Gastroesophageal sphincter (tissue), 4 donors: Measurements from ENCODE around the gene TAPT1. TPM values are rescaled to one million over a fixed set of nuclear protein-coding genes. Genes with fewer than 3 reads are reported as not detected.

Experiments used
- ATAC-seq: fragments of 150-250 bp; one replicate; pipeline ENCODE4 v1.9.1; 2016; ENCODE audit warnings: mild to moderate bottlenecking, moderate library complexity
- H3K27ac ChIP-seq, 4 donors: fragments of 200-600 bp; sonication (generic) in 3 of 4; 1 replicate in 3 of 4; 2 replicates in 1 of 4; pipeline ENCODE4 v1.5.1; 2016 to 2019
- H3K27me3 ChIP-seq: fragments of 200-600 bp; sonication (generic); one replicate; pipeline ENCODE4 v1.5.1; 2019
- H3K36me3 ChIP-seq, 2 donors: fragments of 200-600 bp; sonication (generic); one replicate each; pipeline ENCODE4 v1.5.1; 2019; ENCODE audit warnings: control low read depth in 1 of 2
- H3K4me1 ChIP-seq, 3 donors: fragments of 200-600 bp; sonication (generic); 1 replicate in 2 of 3; 2 replicates in 1 of 3; pipeline ENCODE4 v1.5.1; 2016 to 2019; ENCODE audit warnings: control low read depth in 2 of 3
- H3K4me3 ChIP-seq, 2 donors: fragments of 200-600 bp; sonication (generic); one replicate each; pipeline ENCODE4 v1.5.1; 2019; ENCODE audit warnings: mild to moderate bottlenecking in 1 of 2, moderate library complexity in 1 of 2
- H3K9me3 ChIP-seq, 3 donors: fragments of 200-600 bp; sonication (generic); one replicate each; pipeline ENCODE4 v1.5.1; 2017 to 2019; ENCODE audit warnings: control low read depth in 2 of 3
- EP300 ChIP-seq: sonication (generic); formaldehyde crosslinking; IDR thresholded peaks from one replicate; pipeline ENCODE4 v1.6.1; 2017; ENCODE audit warnings: antibody characterized with exemption, mild to moderate bottlenecking
- POLR2A ChIP-seq, 2 donors: fragments of 450-650 bp; IDR thresholded peaks; one replicate each; pipeline ENCODE4 v1.6.1; 2017; ENCODE audit warnings: antibody characterized with exemption in 2 of 2, mild to moderate bottlenecking in 2 of 2, moderate library complexity in 1 of 2
- POLR2AphosphoS5 ChIP-seq: sonication (generic); formaldehyde crosslinking; IDR thresholded peaks from one replicate; pipeline ENCODE4 v1.6.1; 2017; ENCODE audit warnings: antibody characterized with exemption
- WGBS, 2 donors: methylation state at CpG; one replicate each; pipeline ENCODE4 v1.1.5; 2018; ENCODE audit warnings: low coverage in 1 of 2; 5-methylcytosine and 5-hydroxymethylcytosine counted together
- total RNA-seq, 4 donors: library from RNA; depleted of rRNA; stranded (reverse); fragments of >200 nt; gene quantifications; one replicate each; pipeline ENCODE4 v1.1.0, GENCODE V29; 2016
- TF ChIP-seq, protein P1 (sequence below), 4 experiments: fragments of 200-600 bp in 2 of 4; fragments of 450-650 bp in 2 of 4; sonication (generic) in 1 of 4; IDR thresholded peaks; one replicate each; pipeline ENCODE4 v1.5.1; 2017 to 2019; ENCODE audit warnings: antibody characterized with exemption in 4 of 4, mild to moderate bottlenecking in 2 of 4, moderate library complexity in 2 of 4

Gene TAPT1
- total RNA-seq, 4 donors from 2014 or later: 29.9 to 40.4 (median 35.9) TPM

DNA sequence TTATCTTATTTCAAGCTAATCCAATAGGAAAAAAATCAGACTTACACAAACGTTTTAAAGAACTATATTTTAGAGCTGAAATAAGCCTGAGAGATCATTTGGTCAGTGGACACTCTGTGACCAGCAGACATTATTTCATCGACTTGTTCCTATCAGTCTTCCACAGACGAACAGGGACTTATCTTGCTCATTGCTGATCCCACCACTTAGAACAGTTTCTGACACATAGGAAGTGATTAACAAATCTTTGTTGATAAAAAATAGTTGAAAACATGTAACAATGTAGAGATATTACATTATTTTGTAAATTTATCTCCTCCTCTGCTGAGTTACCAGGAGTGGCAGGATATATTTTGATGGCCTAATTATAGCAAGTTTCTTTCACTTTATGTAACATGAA is 65.8 kb downstream of the TAPT1 start:
- no peak for TF ChIP-seq POLR2AphosphoS5
- TF ChIP-seq, protein P1, sequence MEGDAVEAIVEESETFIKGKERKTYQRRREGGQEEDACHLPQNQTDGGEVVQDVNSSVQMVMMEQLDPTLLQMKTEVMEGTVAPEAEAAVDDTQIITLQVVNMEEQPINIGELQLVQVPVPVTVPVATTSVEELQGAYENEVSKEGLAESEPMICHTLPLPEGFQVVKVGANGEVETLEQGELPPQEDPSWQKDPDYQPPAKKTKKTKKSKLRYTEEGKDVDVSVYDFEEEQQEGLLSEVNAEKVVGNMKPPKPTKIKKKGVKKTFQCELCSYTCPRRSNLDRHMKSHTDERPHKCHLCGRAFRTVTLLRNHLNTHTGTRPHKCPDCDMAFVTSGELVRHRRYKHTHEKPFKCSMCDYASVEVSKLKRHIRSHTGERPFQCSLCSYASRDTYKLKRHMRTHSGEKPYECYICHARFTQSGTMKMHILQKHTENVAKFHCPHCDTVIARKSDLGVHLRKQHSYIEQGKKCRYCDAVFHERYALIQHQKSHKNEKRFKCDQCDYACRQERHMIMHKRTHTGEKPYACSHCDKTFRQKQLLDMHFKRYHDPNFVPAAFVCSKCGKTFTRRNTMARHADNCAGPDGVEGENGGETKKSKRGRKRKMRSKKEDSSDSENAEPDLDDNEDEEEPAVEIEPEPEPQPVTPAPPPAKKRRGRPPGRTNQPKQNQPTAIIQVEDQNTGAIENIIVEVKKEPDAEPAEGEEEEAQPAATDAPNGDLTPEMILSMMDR (IDR thresholded peaks at IDR 0.05): no peak
- no peak for TF ChIP-seq EP300
- no peak for TF ChIP-seq POLR2A (IDR thresholded peaks at IDR 0.05)
- WGBS, 2 donors: 81 to 93% methylated on average over 3 of the region's 3 CpGs
- no peak overlapping the region for H3K27ac ChIP-seq
- H3K4me3 ChIP-seq: no peak overlapping the region
- H3K36me3 ChIP-seq: peaks cover 0 to 54% of the 10 kb centered on the region in 2 donors
- no peaks in the 10 kb centered on the region for H3K9me3 ChIP-seq
- ATAC-seq: no peak
- H3K27me3 ChIP-seq: no peaks in the 10 kb centered on the region
- H3K4me1 ChIP-seq: peaks cover 0 to 10% (median 0%) of the 10 kb centered on the region in 3 donors

DNA sequence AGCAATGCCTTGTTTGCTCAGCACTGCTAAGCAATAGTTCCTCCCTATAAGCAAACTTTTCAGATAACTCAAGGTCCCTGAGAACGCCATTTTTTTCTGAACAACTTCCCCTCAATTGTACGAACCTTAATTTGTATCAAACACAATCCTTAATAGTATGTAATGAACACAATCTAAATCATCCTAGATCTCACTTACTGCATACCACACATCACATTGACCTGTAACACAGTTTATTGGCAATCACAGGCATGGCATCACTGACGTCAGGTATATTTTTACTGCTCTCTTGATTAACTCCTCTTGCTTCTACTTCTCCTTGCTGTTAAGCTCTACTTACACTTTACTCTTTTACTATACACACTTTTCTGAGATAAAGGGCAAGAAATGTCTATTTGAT is 67.0 kb downstream of the TAPT1 start:
- no peak for ATAC-seq
- H3K9me3 ChIP-seq: no peaks in the 10 kb centered on the region
- no peak overlapping the region for H3K27ac ChIP-seq
- no peaks in the 10 kb centered on the region for H3K27me3 ChIP-seq
- peaks cover 0 to 42% of the 10 kb centered on the region in 2 donors for H3K36me3 ChIP-seq
- 81 to 88% methylated on average over 3 of the region's 3 CpGs for WGBS, 2 donors
- H3K4me3 ChIP-seq: no peak overlapping the region
- TF ChIP-seq, protein P1 (IDR thresholded peaks at IDR 0.05): no peak
- TF ChIP-seq POLR2AphosphoS5 (no peak), POLR2A (IDR thresholded peaks at IDR 0.05) (no peak), EP300 (no peak)
- H3K4me1 ChIP-seq: peaks cover 0 to 12% (median 0%) of the 10 kb centered on the region in 3 donors

DNA sequence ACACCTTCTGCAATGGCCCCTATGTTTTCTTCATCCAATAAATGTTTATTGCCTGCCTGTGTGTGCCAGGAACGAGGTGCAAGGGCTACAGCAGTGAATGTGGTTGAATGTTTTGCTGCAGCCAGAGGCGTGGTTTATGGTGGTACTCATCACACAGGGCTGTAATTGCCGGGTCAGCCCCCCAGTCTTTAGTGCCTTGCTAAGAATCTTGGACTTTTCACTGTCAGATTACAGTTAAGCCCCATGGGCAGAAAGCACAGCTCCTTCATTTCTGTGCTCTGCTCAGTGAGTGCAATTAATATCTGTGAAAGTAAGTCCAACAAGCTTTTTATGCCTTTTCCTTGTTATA is 67.8 kb downstream of the TAPT1 start:
- no peak for ATAC-seq
- Histone ChIP-seq H3K9me3 (no peaks in the 10 kb centered on the region), H3K4me1 (peaks cover 0 to 12% (median 0%) of the 10 kb centered on the region in 3 donors), H3K27ac (no peak overlapping the region), H3K4me3 (no peak overlapping the region), H3K36me3 (peaks cover 0 to 34% of the 10 kb centered on the region in 2 donors), H3K27me3 (no peaks in the 10 kb centered on the region)
- TF ChIP-seq EP300 (no peak), POLR2AphosphoS5 (no peak), POLR2A (IDR thresholded peaks at IDR 0.05) (no peak)
- TF ChIP-seq, protein P1 (IDR thresholded peaks at IDR 0.05): no peak
- WGBS, 2 donors: 63 to 82% methylated on average over 3 of the region's 3 CpGs

DNA sequence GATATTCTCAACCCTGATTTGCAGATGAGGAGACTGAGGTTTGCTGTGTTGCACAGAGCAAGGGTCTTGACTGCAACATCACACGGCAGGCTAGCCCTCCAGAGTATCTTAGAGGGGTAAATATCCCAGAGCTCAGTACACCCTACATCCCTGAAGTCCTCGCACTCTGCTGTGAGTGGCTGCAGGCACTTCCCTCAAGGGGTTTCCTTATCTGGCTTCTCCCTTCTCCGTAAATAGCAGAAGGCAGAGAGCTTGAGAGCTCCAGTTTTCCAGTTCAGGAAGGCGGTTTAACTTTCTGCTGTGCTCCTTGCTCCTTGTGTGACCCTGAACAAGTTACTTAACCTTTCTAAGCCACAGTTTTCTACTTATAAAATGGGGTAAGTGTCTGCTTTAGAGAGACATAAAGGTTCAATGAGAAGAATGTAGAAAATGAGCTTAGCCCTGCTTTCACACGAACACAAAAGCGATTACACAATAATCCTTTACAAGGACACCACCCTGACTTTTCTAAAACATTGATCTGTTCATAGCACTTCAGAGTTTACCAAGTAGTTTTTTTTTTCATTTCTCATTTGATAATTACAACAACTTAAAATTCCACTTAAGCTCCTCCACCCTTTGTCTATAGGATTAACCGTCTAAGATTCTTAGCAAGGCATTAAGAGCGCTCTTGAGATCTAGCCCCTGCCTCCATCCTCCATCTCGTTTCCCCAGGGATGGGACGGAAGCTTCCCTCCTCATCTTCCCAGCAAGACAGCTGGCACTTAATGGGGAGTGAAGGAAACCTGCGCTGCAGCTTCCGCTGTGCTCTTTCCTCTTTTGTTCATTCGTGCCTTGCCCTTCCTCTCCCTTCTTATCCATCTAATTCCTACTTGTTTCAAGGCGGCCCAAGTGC is 68.4 kb downstream of the TAPT1 start:
- no peaks in the 10 kb centered on the region for H3K9me3 ChIP-seq
- WGBS, 2 donors: 74 to 76% methylated on average over 11 to 13 of the region's 14 CpGs
- H3K4me1 ChIP-seq: peaks cover 0 to 12% (median 0%) of the 10 kb centered on the region in 3 donors
- no peak for ATAC-seq
- TF ChIP-seq POLR2A (IDR thresholded peaks at IDR 0.05) (no peak), EP300 (no peak), POLR2AphosphoS5 (no peak)
- TF ChIP-seq, protein P1 (IDR thresholded peaks at IDR 0.05): no peak
- H3K27me3 ChIP-seq: no peaks in the 10 kb centered on the region
- H3K4me3 ChIP-seq: no peak overlapping the region
- H3K36me3 ChIP-seq: peaks cover 0 to 28% of the 10 kb centered on the region in 2 donors
- H3K27ac ChIP-seq: no peak overlapping the region
